ENCODE data around the gene SCN3B.

Gene SCN3B

GRCh38 chr11:123654566-123655081 lies at the start of gene SCN3B:
Gene SCN3B (minus strand): TSS chr11:123654624. CDS start chr11:123653801, 823 bp downstream.
- no peak for DNase-seq

DNA sequence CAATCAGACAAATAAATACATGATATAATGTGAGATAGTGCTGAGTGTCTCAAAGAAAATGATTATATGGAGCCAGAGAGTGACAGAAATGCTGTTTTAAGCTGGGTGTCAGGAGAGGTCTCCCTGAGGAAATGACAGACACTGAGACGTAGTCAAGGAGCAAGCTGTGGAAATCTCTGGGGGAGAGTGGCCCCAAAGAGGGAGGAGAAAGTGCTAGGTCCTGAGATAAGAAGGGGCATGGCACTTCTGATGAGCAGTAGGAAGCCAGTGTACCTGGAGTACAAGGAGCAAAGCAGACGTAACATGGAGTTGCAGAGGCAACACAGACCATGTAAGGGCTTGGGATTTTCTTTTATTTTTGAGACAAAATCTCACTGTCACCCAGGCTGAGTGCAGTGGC lies 48.3 kb upstream of the SCN3B start:
- DNase-seq: no peak

DNA sequence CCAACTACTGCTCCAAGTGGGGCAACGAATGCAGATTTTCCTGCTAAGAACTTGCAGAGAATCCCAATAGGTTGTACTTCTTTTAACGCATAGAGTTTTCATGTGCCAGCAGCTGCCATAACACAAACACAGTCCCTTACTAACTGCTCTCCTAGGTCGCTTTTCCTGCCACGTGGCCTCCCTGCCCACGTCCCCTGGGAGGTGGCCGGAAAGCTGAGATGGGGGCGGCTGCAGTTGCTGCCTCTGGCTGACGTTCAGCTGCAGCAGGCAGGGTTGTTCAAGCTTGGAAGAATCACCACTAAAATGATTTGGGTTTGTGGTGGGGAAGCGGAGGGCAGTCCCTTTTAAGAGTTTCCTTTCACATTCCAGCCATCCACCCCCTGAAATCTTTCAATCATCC lies 47.7 kb upstream of the SCN3B start:
- DNase-seq: no peak

GRCh38 chr11:123700772-123701171 lies 46.3 kb upstream of the SCN3B start:
- no peak for DNase-seq

- no peak for DNase-seq
Observed at GRCh38 chr11:123698546-123699127, 44.2 kb upstream of the SCN3B start.

DNA sequence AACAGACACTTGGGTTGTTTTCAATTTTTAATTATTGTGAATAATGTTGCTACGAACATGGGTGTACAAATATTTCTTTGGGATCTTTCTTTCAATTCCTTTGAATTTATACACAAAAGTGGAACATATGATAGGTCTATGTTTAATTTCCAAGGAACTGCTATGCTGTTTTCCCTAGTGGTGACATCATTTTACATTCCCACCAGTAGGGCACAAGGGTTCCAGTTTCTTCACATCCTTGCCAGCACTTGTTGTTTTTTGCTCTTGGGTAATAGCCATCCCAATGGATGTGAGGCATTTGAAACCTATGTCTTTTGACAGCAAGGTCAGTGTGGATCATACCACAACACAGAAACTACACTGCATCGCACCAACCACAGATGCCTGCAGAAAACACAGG lies 41.8 kb upstream of the SCN3B start:
- no peak for DNase-seq

DNA sequence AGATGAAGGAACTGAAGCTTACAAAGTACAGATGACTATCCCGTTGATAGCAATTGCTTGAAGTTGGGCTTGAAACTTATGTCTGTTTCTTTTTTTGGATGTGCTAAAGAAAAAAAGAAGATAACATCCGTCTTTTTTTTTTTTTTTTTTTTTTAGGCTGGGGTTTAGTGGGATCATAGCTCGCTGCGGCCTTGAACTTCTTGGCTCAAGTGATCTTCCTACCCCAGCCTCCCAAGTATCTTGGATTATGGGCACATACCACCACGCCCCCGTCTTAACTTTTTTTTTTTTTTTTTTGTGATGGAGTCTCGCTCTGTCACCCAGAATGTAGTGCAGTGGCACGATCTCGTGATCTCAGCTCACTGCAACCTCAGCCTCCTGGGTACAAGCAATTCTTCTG lies 40.8 kb upstream of the SCN3B start:
- DNase-seq: no peak

GRCh38 chr11:123694551-123694950 lies 40.1 kb upstream of the SCN3B start:
- no peak for DNase-seq

GRCh38 chr11:123692961-123693360 lies 38.5 kb upstream of the SCN3B start:
- no peak for DNase-seq

- no peak for DNase-seq
Observed at GRCh38 chr11:123690485-123690884, 36.1 kb upstream of the SCN3B start.

- DNase-seq: no peak
Observed at GRCh38 chr11:123684601-123685000, 30.2 kb upstream of the SCN3B start.

GRCh38 chr11:123683428-123684170 lies 29.2 kb upstream of the SCN3B start:
- DNase-seq: no peak

GRCh38 chr11:123682696-123683410 lies 28.4 kb upstream of the SCN3B start:
- no peak for DNase-seq

DNA sequence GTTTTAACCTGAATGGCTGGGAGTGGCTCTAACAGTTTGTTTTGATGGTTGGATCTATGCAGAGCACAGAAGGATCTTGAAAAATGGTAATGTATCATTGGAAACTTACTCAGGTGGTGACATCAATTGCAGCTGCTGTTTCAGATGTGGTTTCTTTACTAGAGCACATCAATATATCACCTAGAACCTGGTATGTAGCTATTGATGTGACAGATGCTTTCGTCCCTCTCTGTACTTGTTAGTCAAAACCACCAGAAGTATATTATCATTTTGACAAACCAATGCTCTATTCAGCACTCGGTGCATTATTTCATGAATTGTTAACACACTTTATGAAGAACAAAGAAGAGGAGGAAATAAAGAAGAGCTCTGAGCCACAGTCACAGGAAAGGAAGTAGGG lies 26.6 kb upstream of the SCN3B start:
- no peak for DNase-seq

- no peak for DNase-seq
Observed at GRCh38 chr11:123678246-123678645, 23.8 kb upstream of the SCN3B start.

GRCh38 chr11:123677510-123677909 lies 23.1 kb upstream of the SCN3B start:
- no peak for DNase-seq

- no peak for DNase-seq
Observed at GRCh38 chr11:123674297-123674696, 19.9 kb upstream of the SCN3B start.

DNA sequence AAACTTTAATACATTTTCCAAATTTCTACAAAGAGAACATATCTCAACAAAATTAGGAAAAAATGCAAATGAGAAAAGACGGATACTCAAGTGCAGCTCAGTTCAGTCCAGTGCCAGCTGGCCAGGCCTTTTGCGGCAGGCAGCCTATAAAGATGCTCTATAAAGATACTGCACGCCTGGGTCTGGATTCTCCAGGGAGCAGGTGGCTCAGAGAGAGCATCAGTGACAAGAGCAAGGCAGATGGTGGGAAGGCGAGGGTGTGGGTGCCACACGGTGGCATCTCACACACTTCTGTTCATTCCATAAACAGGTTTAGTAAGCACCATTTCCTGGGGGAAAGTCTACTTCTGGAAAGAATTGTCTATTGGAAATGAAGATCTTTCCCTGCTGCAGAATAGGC lies 18.1 kb upstream of the SCN3B start:
- no peak for DNase-seq

GRCh38 chr11:123671534-123671933 lies 17.1 kb upstream of the SCN3B start:
- DNase-seq: no peak

DNA sequence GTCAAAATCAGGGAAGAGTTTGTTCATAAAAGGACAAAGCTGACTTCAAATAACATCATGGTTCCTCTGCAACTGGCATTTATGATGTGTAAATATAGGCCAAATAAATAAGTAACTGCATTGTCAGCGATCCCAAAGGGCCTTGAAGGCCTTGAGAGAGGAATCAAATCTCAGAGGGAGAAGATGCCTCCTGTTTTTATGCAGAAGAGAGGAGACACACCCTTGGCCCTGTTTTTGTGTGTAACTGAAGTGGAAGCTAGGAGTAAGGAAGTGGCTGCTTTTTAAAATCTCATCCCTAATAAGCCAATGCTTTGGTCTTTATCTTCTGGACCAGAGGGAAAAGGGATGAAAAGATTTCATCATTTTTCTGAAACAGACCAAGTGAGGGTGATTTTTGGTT lies 15.7 kb upstream of the SCN3B start:
- DNase-seq: no peak

DNA sequence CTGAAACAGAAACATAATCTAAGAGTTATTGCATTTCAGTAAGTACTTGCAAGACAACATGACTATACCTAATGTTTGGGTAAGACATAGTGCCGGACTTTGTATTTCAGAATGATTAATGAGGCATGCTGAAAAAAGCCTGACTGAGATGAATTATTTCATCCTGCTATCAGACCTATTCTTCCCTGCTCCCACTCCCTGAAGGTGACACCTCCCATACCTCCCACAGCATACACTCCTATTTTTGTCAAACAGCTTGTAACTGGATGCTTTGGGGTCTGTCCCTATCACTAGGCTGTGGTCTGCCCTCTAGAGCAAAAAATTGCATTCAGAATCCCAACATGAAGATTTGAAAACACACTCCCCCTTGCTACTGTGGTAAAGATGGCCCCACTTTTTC lies 10.9 kb upstream of the SCN3B start:
- DNase-seq: no peak

- DNase-seq: peak in 1 of 2 donors; percentile 4
Observed at GRCh38 chr11:123659965-123660364, 5.5 kb upstream of the SCN3B start.

DNA sequence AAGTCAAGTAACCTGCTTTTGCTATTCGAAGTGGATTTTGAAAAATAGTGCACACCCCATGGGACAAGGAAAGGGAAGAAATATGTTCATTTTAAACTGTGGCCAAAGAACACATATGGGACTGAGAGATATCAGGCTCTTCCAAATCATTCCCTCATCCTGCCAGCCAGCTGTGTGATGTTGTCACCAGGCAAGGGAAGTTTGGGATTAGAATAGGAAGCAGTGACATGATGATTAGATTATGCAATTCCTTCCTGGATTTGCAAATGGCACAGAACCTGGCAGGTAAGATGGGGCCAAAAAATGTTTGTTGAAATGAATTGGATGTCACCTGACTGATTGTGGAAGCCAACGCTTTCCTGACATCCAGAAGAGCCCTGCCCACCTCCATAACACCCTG lies 4.9 kb upstream of the SCN3B start:
- no peak for DNase-seq

All from inflammatory macrophage treated with lipopolysaccharide for 1 hour (primary cell).